VCaP (cell line): ENCODE data around the gene PLD2.

Experiments
- H3K27ac ChIP-seq: fragments of 450-650 bp; 2 replicates; pipeline ENCODE4 v1.5.1; 2017
- TF ChIP-seq, protein P1 (sequence below): fragments of 450-650 bp; conservative IDR thresholded peaks from 2 replicates; pipeline ENCODE4 v1.5.1; 2017; ENCODE audit warnings: mild to moderate bottlenecking, moderate library complexity

Gene PLD2

DNA sequence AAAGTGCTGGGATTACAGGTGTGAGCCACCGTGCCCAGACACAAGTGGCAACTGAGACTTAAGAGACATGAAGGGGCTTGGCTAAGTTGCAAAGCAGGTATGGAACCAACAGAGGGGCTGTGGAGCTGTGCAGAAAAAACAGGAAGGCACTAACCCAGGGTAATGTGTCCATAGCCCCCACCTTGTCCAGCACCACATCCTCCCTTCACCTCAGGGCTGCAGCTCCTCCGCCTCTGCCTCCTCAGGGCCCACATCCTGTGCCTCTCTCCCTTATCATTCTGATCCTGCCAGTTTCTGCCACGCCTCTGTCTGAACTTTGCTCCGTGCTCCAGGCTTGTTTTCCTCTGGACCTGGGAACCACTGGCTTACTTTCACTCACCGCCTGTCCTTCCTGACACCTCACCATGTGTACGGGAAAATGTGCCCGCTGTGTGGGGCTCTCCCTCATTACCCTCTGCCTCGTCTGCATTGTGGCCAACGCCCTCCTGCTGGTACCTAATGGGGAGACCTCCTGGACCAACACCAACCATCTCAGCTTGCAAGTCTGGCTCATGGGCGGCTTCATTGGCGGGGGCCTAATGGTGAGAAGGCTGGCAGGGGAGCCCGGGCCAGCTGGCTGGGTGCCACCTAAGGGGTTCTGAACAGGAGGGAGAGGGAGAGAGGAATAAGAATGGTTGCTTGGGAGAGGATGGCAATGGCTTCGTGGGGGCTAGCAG is 35.3 kb upstream of the PLD2 start, which contains the start of gene TM4SF5:
Gene TM4SF5, plus strand, starts transcription at position 368 of the 716 bp plus-strand sequence. Its CDS starts 37 bp downstream, at position 405.
- H3K27ac ChIP-seq, result no peak within 1 kb of the TSS

DNA sequence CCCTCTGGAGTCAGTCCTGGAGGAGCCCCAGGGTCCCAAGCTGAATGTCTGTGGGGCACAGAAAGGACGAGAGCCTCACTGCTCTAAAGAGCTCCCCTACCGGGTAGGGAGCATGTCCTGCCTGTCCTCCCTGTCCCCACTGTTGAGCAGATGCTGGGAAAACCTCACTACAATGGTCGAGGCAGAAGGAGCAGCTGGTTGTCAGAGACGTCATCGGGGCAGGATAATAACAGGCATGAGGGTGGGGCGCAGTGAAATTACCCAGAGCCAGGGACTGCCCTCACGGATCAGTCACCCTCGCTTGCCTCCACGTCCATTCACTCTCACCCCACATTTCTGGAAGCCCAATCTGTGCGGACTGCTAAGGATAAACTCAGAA is 34.7 kb upstream of the PLD2 start:
- H3K27ac ChIP-seq, result no peak overlapping the region
- TF ChIP-seq, protein P1, sequence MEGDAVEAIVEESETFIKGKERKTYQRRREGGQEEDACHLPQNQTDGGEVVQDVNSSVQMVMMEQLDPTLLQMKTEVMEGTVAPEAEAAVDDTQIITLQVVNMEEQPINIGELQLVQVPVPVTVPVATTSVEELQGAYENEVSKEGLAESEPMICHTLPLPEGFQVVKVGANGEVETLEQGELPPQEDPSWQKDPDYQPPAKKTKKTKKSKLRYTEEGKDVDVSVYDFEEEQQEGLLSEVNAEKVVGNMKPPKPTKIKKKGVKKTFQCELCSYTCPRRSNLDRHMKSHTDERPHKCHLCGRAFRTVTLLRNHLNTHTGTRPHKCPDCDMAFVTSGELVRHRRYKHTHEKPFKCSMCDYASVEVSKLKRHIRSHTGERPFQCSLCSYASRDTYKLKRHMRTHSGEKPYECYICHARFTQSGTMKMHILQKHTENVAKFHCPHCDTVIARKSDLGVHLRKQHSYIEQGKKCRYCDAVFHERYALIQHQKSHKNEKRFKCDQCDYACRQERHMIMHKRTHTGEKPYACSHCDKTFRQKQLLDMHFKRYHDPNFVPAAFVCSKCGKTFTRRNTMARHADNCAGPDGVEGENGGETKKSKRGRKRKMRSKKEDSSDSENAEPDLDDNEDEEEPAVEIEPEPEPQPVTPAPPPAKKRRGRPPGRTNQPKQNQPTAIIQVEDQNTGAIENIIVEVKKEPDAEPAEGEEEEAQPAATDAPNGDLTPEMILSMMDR, result no peak

More for the DNA sequence above, 35.3 kb upstream of the PLD2 start, which contains the start of gene TM4SF5:
- TF ChIP-seq, protein P1, result no peak

DNA sequence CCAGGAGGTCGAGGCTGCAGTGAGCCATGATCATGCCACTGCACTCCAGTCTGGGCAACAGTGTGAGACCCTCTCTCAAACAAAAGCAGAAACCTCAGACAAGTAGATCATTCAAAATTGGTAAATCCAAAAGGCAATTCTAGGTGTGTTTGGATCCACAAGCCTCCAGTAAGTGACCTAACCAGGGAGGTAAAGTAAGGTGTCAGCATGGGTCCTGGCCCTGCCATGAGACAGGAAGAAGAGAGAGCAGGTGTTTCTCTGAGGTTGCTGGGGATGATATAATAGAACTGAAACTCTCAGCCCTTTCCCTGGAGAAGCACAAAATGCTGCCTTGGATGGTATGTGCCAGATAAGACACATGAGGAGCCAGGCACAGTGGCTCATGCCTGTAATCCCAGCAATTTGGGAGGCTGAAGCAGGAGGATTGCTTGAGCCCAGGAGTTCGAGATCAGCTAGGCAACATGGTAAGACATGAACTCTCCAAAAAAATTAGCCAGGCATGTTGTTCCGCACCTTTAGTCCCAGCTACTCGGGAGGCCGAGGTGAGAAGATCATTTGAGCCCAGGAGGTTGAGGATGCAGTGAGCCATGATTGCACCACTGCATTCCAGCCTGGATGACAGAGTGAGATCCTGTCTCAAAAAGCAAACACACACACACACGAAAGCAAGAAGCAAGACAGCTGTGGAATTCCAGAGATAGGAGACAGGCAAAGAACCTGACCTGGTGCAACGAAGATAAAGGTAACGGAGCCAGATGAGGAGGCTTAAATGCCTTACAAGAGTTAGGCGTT is 28.8 kb upstream of the PLD2 start:
- TF ChIP-seq, protein P1, result no peak
- H3K27ac ChIP-seq, result no peak overlapping the region

DNA sequence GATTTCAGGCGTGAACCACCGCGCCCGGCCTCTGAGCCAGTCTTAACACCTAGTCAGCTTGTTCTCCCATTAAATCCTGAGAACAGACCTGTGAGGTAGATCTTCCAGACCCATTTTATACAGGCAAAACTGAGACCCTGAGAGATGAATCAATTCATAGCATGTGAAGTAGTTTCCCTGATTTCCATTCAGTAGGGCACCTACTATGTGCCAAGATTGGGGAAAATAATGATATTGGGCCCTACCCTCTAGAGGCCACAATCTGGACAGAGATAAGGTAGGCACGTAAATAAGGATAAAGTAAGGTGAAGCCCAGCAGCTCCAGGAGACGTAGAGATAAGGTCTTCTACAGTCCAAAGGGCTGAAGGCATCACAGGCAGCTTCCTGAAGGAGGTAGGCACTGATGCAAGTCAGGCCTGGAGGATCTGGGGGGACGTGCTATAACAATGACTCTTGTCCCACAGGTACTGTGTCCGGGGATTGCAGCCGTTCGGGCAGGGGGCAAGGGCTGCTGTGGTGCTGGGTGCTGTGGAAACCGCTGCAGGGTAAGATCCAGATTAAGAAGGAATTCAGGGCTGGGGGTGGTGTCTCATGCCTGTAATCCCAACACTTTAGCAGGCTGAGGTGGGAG is 26.5 kb upstream of the PLD2 start:
- H3K27ac ChIP-seq, result no peak overlapping the region
- TF ChIP-seq, protein P1, result no peak

DNA sequence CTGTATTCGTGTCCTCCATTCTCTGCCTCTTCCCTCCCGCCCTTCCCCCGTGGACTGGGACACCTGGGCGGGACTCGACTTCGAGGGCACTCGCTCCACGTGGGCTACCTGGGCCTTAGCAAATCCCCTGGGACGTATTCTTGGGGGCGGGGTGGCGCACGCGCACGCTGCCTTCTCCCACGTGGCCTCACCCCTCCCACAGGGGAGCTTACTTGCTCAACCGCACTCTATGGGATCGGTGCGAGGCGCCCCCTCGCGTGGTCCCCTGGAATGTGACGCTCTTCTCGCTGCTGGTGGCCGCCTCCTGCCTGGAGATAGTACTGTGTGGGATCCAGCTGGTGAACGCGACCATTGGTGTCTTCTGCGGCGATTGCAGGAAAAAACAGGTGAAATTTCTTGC is 24.3 kb upstream of the PLD2 start:
- TF ChIP-seq, protein P1, result no peak
- H3K27ac ChIP-seq, result no peak overlapping the region

DNA sequence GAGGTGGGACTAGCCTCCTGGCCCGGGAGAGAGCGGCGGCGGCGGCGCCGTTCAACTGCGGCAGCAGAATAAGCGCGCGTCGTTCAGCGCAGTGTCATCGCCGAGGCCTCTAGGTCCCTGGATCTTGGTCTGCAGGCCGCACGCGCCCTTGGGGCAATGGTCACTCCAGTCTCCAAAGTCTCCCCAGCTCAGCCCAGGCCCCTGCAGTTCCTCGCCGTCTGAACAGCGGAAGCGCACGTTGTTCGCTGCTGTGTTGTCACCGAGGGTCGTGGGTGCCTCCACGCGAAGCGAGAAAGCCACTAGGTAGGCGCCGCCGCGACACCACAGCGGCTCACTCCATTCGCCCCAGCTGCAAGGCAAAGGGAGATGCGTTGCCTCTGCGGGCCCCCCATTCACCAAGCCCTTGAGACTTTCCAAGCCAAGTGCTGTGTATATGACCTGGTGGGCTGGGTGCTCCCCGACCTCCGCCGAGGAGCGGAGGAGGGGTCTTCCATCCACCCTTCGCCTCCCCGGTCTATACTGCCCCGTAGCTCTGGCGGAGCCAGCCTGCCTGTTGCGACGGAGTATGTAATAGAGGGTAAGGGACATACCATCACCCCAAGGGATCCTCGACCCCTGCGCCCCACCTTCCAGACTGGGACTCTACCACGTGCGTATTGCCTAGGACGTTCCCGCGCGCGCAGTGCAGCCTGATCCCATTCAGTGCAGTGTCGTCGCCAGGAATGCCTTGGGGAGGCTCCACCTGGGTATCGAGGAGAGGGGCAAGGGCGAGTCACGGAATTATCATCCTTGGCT is 21.4 kb upstream of the PLD2 start:
- TF ChIP-seq, protein P1, result no peak

More for the DNA sequence above, 21.4 kb upstream of the PLD2 start:
- no peak overlapping the region for H3K27ac ChIP-seq
